Measurements from ENCODE around the gene BLVRA. TPM values are rescaled to one million over a fixed set of nuclear protein-coding genes. Genes with fewer than 3 reads are reported as not detected.

The BLVRA gene
- polyA plus RNA-seq, 2 of the 4 experiments (the other 2 are of a cell fraction), result 68.5 to 85.4 TPM

DNA sequence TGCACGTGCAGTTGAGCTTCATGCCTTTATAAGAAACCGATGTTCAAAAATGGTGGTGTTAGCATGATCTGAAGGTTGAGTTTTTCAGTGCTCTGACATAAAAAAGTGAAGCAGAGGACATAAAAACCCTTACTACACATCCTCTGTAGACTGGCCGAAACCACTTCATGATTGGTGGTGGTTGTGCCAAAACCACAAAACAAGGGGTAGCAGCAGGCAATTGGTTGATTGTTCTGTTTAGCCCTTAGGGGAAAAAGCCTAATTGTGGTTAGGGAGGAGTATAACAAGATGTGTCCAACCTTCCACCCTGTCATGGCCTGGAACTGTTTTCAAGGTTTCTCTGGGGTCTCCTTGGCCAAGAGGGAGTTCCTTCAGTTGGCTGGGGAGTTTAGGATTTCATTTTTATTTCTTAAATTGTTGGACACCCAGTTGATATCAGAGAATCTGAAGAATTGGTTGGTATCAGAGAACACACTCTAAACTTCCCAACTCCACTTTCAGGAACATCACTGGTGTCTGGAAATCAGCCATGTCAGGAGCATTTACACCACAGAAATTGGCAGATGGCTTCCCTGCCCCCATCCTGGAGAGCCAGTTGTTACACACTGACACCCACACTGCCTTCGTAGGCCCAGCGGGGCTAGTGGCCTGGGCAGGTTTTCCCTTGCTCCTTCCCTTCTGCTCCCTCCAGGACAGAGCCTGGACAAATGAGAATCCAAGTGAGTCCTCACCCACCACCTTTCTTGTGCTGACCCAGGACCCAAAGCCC is 92.1 kb downstream of the BLVRA start:
- POLR2A ChIA-PET, result no interaction called here
- Histone ChIP-seq H3K27ac (no peak overlapping the region), H3K4me3 (no peak overlapping the region), H3K9me3 (no peaks in the 10 kb centered on the region), H3K4me2 (no peak overlapping the region), H3K4me1 (no peaks in the 10 kb centered on the region)
- FAIRE-seq (no peak), ATAC-seq (no peak), DNase-seq (ENCODE audit: low read depth in 1 of 2, low spot score in 1 of 2) (no peak)
- CTCF ChIA-PET, result interaction anchor here (0.7 to 5.3 kb wide), 4 partner anchors 12 to 1348 kb away, joined by 3 to 51 read pairs (median 20); no protein-coding TSS in a partner anchor
- TF ChIP-seq SREBF2 (IDR thresholded peaks at IDR 0.05), result no peak
- no peak for TF ChIP-seq NR3C1 (IDR thresholded peaks at IDR 0.05)
- TF ChIP-seq BHLHE40 (IDR thresholded peaks at IDR 0.05; ENCODE audit: low read depth, low read length), result no peak
- no peak for TF ChIP-seq PHF8 (IDR thresholded peaks at IDR 0.05; ENCODE audit: borderline replicate concordance, low read depth)
- TF ChIP-seq, protein P1, sequence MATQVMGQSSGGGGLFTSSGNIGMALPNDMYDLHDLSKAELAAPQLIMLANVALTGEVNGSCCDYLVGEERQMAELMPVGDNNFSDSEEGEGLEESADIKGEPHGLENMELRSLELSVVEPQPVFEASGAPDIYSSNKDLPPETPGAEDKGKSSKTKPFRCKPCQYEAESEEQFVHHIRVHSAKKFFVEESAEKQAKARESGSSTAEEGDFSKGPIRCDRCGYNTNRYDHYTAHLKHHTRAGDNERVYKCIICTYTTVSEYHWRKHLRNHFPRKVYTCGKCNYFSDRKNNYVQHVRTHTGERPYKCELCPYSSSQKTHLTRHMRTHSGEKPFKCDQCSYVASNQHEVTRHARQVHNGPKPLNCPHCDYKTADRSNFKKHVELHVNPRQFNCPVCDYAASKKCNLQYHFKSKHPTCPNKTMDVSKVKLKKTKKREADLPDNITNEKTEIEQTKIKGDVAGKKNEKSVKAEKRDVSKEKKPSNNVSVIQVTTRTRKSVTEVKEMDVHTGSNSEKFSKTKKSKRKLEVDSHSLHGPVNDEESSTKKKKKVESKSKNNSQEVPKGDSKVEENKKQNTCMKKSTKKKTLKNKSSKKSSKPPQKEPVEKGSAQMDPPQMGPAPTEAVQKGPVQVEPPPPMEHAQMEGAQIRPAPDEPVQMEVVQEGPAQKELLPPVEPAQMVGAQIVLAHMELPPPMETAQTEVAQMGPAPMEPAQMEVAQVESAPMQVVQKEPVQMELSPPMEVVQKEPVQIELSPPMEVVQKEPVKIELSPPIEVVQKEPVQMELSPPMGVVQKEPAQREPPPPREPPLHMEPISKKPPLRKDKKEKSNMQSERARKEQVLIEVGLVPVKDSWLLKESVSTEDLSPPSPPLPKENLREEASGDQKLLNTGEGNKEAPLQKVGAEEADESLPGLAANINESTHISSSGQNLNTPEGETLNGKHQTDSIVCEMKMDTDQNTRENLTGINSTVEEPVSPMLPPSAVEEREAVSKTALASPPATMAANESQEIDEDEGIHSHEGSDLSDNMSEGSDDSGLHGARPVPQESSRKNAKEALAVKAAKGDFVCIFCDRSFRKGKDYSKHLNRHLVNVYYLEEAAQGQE (IDR thresholded peaks at IDR 0.05), result no peak
- no peak for TF ChIP-seq FOXS1 (CRISPR knock-in tag; IDR thresholded peaks at IDR 0.05)
- TF ChIP-seq TP53 (CRISPR knock-in tag; IDR thresholded peaks at IDR 0.05), result no peak
- no peak for TF ChIP-seq CEBPB (IDR thresholded peaks at IDR 0.05)
- no peak for TF ChIP-seq RARB (CRISPR knock-in tag; IDR thresholded peaks at IDR 0.05)
- TF ChIP-seq ESRRA (IDR thresholded peaks at IDR 0.05; ENCODE audit: borderline replicate concordance, low read length), result no peak
- no peak for TF ChIP-seq CBX8 (IDR thresholded peaks at IDR 0.05)
- no peak for TF ChIP-seq RFX5 (IDR thresholded peaks at IDR 0.05)
- 88% methylated on average over 5 of the region's 5 CpGs for whole genome bisulfite sequencing (ENCODE audit: missing lambda C conversion rate)

DNA sequence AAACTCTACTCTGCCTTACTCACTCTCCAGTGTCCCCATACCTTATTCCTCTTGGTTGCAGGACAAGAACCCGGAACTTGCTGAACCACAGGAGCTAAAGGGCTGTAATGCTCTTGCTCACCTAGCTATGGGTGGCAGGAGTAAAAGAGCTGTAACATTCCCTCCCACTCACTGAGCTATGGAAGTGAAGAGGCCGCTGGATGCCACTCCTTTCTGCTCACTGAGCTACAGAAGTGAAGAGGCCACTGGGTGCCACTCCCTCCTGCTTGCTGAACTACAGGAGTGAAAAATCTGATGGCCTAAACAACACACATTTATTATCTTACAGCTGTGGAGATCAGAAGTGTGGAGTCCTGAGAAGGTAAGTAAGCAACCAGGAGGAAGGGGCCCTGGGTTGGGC is 93.3 kb downstream of the BLVRA start:
- no peak; a peak in 1 of 6 replicates for ATAC-seq
- DNase-seq (ENCODE audit: low read depth in 1 of 2, low spot score in 1 of 2), result no peak
- WGBS (ENCODE audit: missing lambda C conversion rate), result 24% methylated on average over 2 of the region's 2 CpGs
- no peaks in the 10 kb centered on the region for H3K4me1 ChIP-seq
- H3K27ac ChIP-seq, result no peak overlapping the region
- no peak for TF ChIP-seq NFE2L2 (conservative IDR thresholded peaks at IDR 0.05; ENCODE audit: low read length)
- no peak for FAIRE-seq
- ChIA-PET CTCF (interaction anchor here (0.8 to 5.3 kb wide), 3 partner anchors 11 to 23 kb away, joined by 3 to 37 read pairs (median 4); no protein-coding TSS in a partner anchor), POLR2A (no interaction called here)
- no peaks in the 10 kb centered on the region for H3K9me3 ChIP-seq
- no peak overlapping the region for H3K4me2 ChIP-seq
- H3K4me3 ChIP-seq, result no peak overlapping the region

DNA sequence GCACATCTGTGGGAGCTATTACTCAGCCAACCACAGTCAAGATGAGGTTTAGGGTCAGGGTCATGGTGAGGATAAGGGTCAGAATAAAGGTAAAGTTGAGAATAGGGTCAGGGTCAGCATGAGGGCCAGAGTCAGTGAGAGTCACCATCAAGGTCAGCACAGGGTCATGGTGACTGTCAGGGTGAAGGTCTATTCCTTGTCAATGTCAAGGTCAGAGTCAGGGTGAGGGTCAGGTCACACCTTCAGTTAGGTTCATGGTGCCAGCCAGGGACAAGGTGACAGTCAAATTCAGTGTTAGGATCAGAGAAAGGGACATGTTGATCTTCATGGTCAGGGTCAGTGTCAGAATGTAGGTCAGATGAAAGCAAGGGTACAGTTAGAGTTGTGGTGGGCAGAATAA is 96.7 kb downstream of the BLVRA start:
- DNase-seq (ENCODE audit: low read depth in 1 of 2, low spot score in 1 of 2) (no peak), ATAC-seq (no peak), FAIRE-seq (no peak)
- POLR2A ChIA-PET, result no interaction called here
- CTCF ChIA-PET, result interaction anchor here (5.3 kb wide), 1 partner anchor 16 kb away, joined by 37 read pairs; no protein-coding TSS in a partner anchor
- no peaks in the 10 kb centered on the region for H3K9me3 ChIP-seq
- no peaks in the 10 kb centered on the region for H3K4me1 ChIP-seq
- H3K4me3 ChIP-seq, result no peak overlapping the region
- no peak overlapping the region for H3K27ac ChIP-seq
- no peak overlapping the region for H3K4me2 ChIP-seq
- TF ChIP-seq FOSB (CRISPR knock-in tag; IDR thresholded peaks at IDR 0.05), result no peak
- no peak for TF ChIP-seq CBX8 (IDR thresholded peaks at IDR 0.05)
- TF ChIP-seq EP300 (IDR thresholded peaks at IDR 0.05), result no peak
- TF ChIP-seq, protein P2, sequence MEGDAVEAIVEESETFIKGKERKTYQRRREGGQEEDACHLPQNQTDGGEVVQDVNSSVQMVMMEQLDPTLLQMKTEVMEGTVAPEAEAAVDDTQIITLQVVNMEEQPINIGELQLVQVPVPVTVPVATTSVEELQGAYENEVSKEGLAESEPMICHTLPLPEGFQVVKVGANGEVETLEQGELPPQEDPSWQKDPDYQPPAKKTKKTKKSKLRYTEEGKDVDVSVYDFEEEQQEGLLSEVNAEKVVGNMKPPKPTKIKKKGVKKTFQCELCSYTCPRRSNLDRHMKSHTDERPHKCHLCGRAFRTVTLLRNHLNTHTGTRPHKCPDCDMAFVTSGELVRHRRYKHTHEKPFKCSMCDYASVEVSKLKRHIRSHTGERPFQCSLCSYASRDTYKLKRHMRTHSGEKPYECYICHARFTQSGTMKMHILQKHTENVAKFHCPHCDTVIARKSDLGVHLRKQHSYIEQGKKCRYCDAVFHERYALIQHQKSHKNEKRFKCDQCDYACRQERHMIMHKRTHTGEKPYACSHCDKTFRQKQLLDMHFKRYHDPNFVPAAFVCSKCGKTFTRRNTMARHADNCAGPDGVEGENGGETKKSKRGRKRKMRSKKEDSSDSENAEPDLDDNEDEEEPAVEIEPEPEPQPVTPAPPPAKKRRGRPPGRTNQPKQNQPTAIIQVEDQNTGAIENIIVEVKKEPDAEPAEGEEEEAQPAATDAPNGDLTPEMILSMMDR (IDR thresholded peaks at IDR 0.05), result no peak
- TF ChIP-seq, protein P3, sequence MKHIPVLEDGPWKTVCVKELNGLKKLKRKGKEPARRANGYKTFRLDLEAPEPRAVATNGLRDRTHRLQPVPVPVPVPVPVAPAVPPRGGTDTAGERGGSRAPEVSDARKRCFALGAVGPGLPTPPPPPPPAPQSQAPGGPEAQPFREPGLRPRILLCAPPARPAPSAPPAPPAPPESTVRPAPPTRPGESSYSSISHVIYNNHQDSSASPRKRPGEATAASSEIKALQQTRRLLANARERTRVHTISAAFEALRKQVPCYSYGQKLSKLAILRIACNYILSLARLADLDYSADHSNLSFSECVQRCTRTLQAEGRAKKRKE (CRISPR knock-in tag; IDR thresholded peaks at IDR 0.05; ENCODE audit: low read depth), result no peak
- TF ChIP-seq SREBF2 (IDR thresholded peaks at IDR 0.05), result no peak
